Ovary (tissue), 9 donors: ENCODE results near the gene MSI2. TPM values are rescaled to one million over a fixed set of nuclear protein-coding genes. Genes with fewer than 3 reads are reported as not detected.

ENCODE experiments used
- DNase-seq, 5 donors: peaks; one replicate each; pipeline ENCODE4 v3.0.0-alpha.2; 2019 to 2020
- H3K27ac ChIP-seq, 2 donors: fragments of 200-600 bp; one replicate each; pipeline versions ENCODE4 v1.5.1 to v1.8.0; 2019 to 2022
- H3K27me3 ChIP-seq: fragments of 200-600 bp; one replicate; pipeline ENCODE4 v1.8.0; 2022
- H3K36me3 ChIP-seq: fragments of 200-600 bp; sonication (generic); one replicate; pipeline ENCODE4 v1.5.1; 2019
- H3K4me1 ChIP-seq: one replicate; pipeline ENCODE4 v1.8.1; 2013; ENCODE audit warnings: mild to moderate bottlenecking, moderate library complexity; ENCODE audit not compliant: insufficient read depth
- H3K4me3 ChIP-seq: fragments of 200-600 bp; sonication (generic); one replicate; pipeline ENCODE4 v1.5.1; 2017
- H3K9me3 ChIP-seq, 2 donors: fragments of 200-600 bp in 1 of 2; sonication (generic) in 1 of 2; one replicate each; pipeline versions ENCODE4 v1.5.1 to v1.8.1; 2013 to 2019; ENCODE audit warnings: mild to moderate bottlenecking in 1 of 2, moderate library complexity in 1 of 2
- CTCF ChIP-seq, 3 donors: fragments of 450-650 bp in 2 of 3; fragments of 200-600 bp in 1 of 3; IDR thresholded peaks; one replicate each; pipeline versions ENCODE4 v1.5.1 to v1.8.0; 2016 to 2022; ENCODE audit warnings: antibody characterized with exemption in 3 of 3, mild to moderate bottlenecking in 1 of 3
- EP300 ChIP-seq: sonication (generic); formaldehyde crosslinking; IDR thresholded peaks from one replicate; pipeline ENCODE4 v1.6.1; 2017; ENCODE audit warnings: antibody characterized with exemption
- POLR2A ChIP-seq: fragments of 450-650 bp; IDR thresholded peaks from one replicate; pipeline ENCODE4 v1.6.1; 2017; ENCODE audit warnings: antibody characterized with exemption, mild to moderate bottlenecking, moderate library complexity
- WGBS, 3 donors: extraction: QIAGEN DNeasy Blood & Tissue Kit in 1 of 3; methylation state at CpG; one replicate each; pipeline versions ENCODE4 v1.1.5 to v1.1.7; 2013 to 2017; 5-methylcytosine and 5-hydroxymethylcytosine counted together
- intact Hi-C, 4 donors: fragments of 100-400 bp; cut with DNase I; formaldehyde crosslinking; loops; one replicate each; pipeline versions ENCODE4 v1.11.0 to v1.15.1; 2022 to 2023
- polyA plus RNA-seq, 2 donors: library from polyadenylated mRNA; stranded (reverse); fragments of 200-250 nt in 1 of 2; fragments of 350-450 nt in 1 of 2; fragmentation: Illumina TruSeq in 1 of 2; extraction: RNeasy Lipid Tissue Mini Kit (QIAGEN cat#74804) in 1 of 2; gene quantifications; one replicate each; pipeline ENCODE4 v1.2.3, GENCODE V29; 2013 to 2014
- total RNA-seq, 7 donors: library from RNA; depleted of rRNA in 2 of 7; stranded (reverse); fragments of >200 nt in 2 of 7; fragmentation: NEBNext Ultra II Directional in 3 of 7; extraction: Animal tissue kit (Norgen Biotek cat#: 25700) in 3 of 7; gene quantifications; one replicate each; pipeline versions ENCODE4 v1.1.0 to v1.2.4, GENCODE V29; 2016 to 2023
- donor health status: DM: no; HTN: no; CAD: no; lungs with moderate emphysema.
- donor health status: DM: no; HTN: no; CAD: no.
- donor health status: Bipolar disorder and iron deficiency.
- donor health status: DM: yes; HTN: yes; CAD: no.
- donor health status: DM: no; HTN: no; CAD: no.
- donor health status: DM: yes; HTN: yes; CAD: no.

Gene MSI2
- total and polyA plus RNA-seq, 9 donors, result 43.1 to 199 (median 120) TPM

GRCh38 chr17:57540596-57540995 is 284.3 kb downstream of the MSI2 start:
- Histone ChIP-seq H3K4me3 (no peak overlapping the region), H3K4me1 (peaks cover 14% of the 10 kb centered on the region), H3K36me3 (no peaks in the 10 kb centered on the region), H3K27ac (no peak overlapping the region), H3K27me3 (no peaks in the 10 kb centered on the region), H3K9me3 (no peaks in the 10 kb centered on the region)
- TF ChIP-seq POLR2A, result no peak
- no peak for TF ChIP-seq EP300
- TF ChIP-seq CTCF (IDR thresholded peaks at IDR 0.05), result no peak
- intact Hi-C loops, result no loop called here
- 98 to 100% (median 99%) methylated on average over 2 of the region's 2 CpGs for WGBS, 3 donors
- DNase-seq, result no peak

- Histone ChIP-seq H3K27me3 (no peaks in the 10 kb centered on the region), H3K27ac (no peak overlapping the region), H3K4me1 (peaks cover 14% of the 10 kb centered on the region), H3K9me3 (no peaks in the 10 kb centered on the region), H3K36me3 (no peaks in the 10 kb centered on the region), H3K4me3 (no peak overlapping the region)
- no peak for TF ChIP-seq EP300
- no peak for DNase-seq
- intact Hi-C loops, result no loop called here
- WGBS, 3 donors, result 88 to 90% (median 89%) methylated on average over 4 of the region's 4 CpGs
These were observed 284.7 kb downstream of the MSI2 start for GRCh38 chr17:57541049-57541448.

GRCh38 chr17:57541472-57542394 is 285.4 kb downstream of the MSI2 start:
- H3K27me3 ChIP-seq, result no peaks in the 10 kb centered on the region
- H3K9me3 ChIP-seq, result no peaks in the 10 kb centered on the region
- WGBS, 3 donors, result 83 to 90% (median 86%) methylated on average over 17 of the region's 17 CpGs
- no peak for DNase-seq
- H3K4me3 ChIP-seq, result no peak overlapping the region
- intact Hi-C loops, result no loop called here
- H3K27ac ChIP-seq, result no peak overlapping the region
- H3K36me3 ChIP-seq, result no peaks in the 10 kb centered on the region
- no peak for TF ChIP-seq EP300
- TF ChIP-seq POLR2A, result no peak
- no peak for TF ChIP-seq CTCF (IDR thresholded peaks at IDR 0.05)
- peaks cover 14% of the 10 kb centered on the region for H3K4me1 ChIP-seq

- Histone ChIP-seq H3K9me3 (no peaks in the 10 kb centered on the region), H3K4me1 (peaks cover 9% of the 10 kb centered on the region), H3K27ac (no peak overlapping the region), H3K36me3 (no peaks in the 10 kb centered on the region), H3K27me3 (no peaks in the 10 kb centered on the region), H3K4me3 (no peak overlapping the region)
- WGBS, 3 donors, result 81 to 95% (median 94%) methylated on average over 4 of the region's 4 CpGs
- DNase-seq, result no peak
- intact Hi-C loops, result no loop called here
- no peak for TF ChIP-seq CTCF (IDR thresholded peaks at IDR 0.05)
- TF ChIP-seq EP300, result no peak
- TF ChIP-seq POLR2A, result no peak
These were observed 286.2 kb downstream of the MSI2 start for GRCh38 chr17:57542510-57542909.

GRCh38 chr17:57543230-57543629 is 286.9 kb downstream of the MSI2 start:
- TF ChIP-seq EP300, result no peak
- no peak for TF ChIP-seq CTCF (IDR thresholded peaks at IDR 0.05)
- TF ChIP-seq POLR2A, result no peak
- Histone ChIP-seq H3K27ac (no peak overlapping the region), H3K9me3 (no peaks in the 10 kb centered on the region), H3K4me3 (no peak overlapping the region), H3K36me3 (no peaks in the 10 kb centered on the region), H3K4me1 (peaks cover 4% of the 10 kb centered on the region), H3K27me3 (no peaks in the 10 kb centered on the region)
- intact Hi-C loops, result no loop called here
- WGBS, 3 donors, result 96 to 97% (median 96%) methylated on average over 4 of the region's 4 CpGs
- DNase-seq, result no peak
